ENCODE results near the gene DHRS7. TPM values are rescaled to one million over a fixed set of nuclear protein-coding genes. Genes with fewer than 3 reads are reported as not detected.

The DHRS7 gene
- total RNA-seq, 2 donors from 2014 or later = 82.1 to 87.1 TPM

- Histone ChIP-seq H3K27me3 (no peaks in the 10 kb centered on the region), H3K4me3 (no peak overlapping the region), H3K4me1 (no peaks in the 10 kb centered on the region), H3K9ac (ENCODE audit: low read depth in 2 of 2, low read length in 2 of 2) (no peak overlapping the region), H3K9me3 (no peaks in the 10 kb centered on the region), H3K27ac (no peak overlapping the region), H3K36me3 (no peaks in the 10 kb centered on the region)
- intact Hi-C loops (cut with DNase I) = loop anchor here (5.0 to 10.0 kb wide), 3 partner anchors 116 to 548 kb away; no protein-coding TSS in a partner anchor
- no peak for TF ChIP-seq CTCF (IDR thresholded peaks at IDR 0.05)
- DNase-seq = no peak
Observed at GRCh38 chr14:60183138-60183537, 17.9 kb upstream of the DHRS7 start.

- no peaks in the 10 kb centered on the region for H3K36me3 ChIP-seq
- no peak overlapping the region for H3K9ac ChIP-seq (ENCODE audit: low read depth in 2 of 2, low read length in 2 of 2)
- DNase-seq = no peak
- TF ChIP-seq CTCF (IDR thresholded peaks at IDR 0.05) = no peak
- no peaks in the 10 kb centered on the region for H3K9me3 ChIP-seq
- no peaks in the 10 kb centered on the region for H3K27me3 ChIP-seq
- H3K4me1 ChIP-seq = no peaks in the 10 kb centered on the region
- H3K4me3 ChIP-seq = no peak overlapping the region
- H3K27ac ChIP-seq = no peak overlapping the region
- intact Hi-C loops (cut with DNase I) = no loop called here
Observed at GRCh38 chr14:60179431-60179869, 14.3 kb upstream of the DHRS7 start.

GRCh38 chr14:60178820-60179219 is 13.6 kb upstream of the DHRS7 start:
- Histone ChIP-seq H3K27me3 (no peaks in the 10 kb centered on the region), H3K9ac (ENCODE audit: low read depth in 2 of 2, low read length in 2 of 2) (no peak overlapping the region), H3K9me3 (no peaks in the 10 kb centered on the region), H3K4me1 (no peaks in the 10 kb centered on the region), H3K27ac (no peak overlapping the region), H3K36me3 (no peaks in the 10 kb centered on the region), H3K4me3 (no peak overlapping the region)
- no peak for DNase-seq
- intact Hi-C loops (cut with DNase I) = no loop called here
- TF ChIP-seq CTCF (IDR thresholded peaks at IDR 0.05) = no peak

GRCh38 chr14:60178164-60178563 is 13.0 kb upstream of the DHRS7 start:
- no peak for TF ChIP-seq CTCF (IDR thresholded peaks at IDR 0.05)
- intact Hi-C loops (cut with DNase I) = no loop called here
- no peaks in the 10 kb centered on the region for H3K27me3 ChIP-seq
- no peak overlapping the region for H3K9ac ChIP-seq (ENCODE audit: low read depth in 2 of 2, low read length in 2 of 2)
- no peaks in the 10 kb centered on the region for H3K36me3 ChIP-seq
- no peak overlapping the region for H3K27ac ChIP-seq
- H3K4me1 ChIP-seq = no peaks in the 10 kb centered on the region
- H3K9me3 ChIP-seq = no peaks in the 10 kb centered on the region
- DNase-seq = no peak
- H3K4me3 ChIP-seq = no peak overlapping the region

GRCh38 chr14:60175255-60175902 is 10.2 kb upstream of the DHRS7 start:
- intact Hi-C loops (cut with DNase I) = no loop called here
- H3K9me3 ChIP-seq = no peaks in the 10 kb centered on the region
- TF ChIP-seq CTCF (IDR thresholded peaks at IDR 0.05) = no peak
- no peak overlapping the region for H3K9ac ChIP-seq (ENCODE audit: low read depth in 2 of 2, low read length in 2 of 2)
- no peaks in the 10 kb centered on the region for H3K36me3 ChIP-seq
- H3K4me1 ChIP-seq = no peaks in the 10 kb centered on the region
- no peak overlapping the region for H3K4me3 ChIP-seq
- H3K27me3 ChIP-seq = no peaks in the 10 kb centered on the region
- DNase-seq = no peak
- H3K27ac ChIP-seq = no peak overlapping the region
